ENCODE measurements around the gene HNF1A. TPM values are rescaled to one million over a fixed set of nuclear protein-coding genes. Genes with fewer than 3 reads are reported as not detected.
A peak's percentile ranks its signal among the peaks of the same experiment; 100 is the strongest.

The HNF1A gene
- total and polyA plus RNA-seq, 2 of the 13 experiments (the other 11 are each of a cell fraction or from before 2014, with no cell fraction given), result 13.4 to 34.7 TPM

- TF ChIP-seq CTCF (CRISPR knock-in tag; IDR thresholded peaks at IDR 0.05), result no peak
- TF ChIP-seq TBP (CRISPR knock-in tag; IDR thresholded peaks at IDR 0.05), result no peak
- TF ChIP-seq SAFB2 (CRISPR knock-in tag; IDR thresholded peaks at IDR 0.05; ENCODE audit: borderline replicate concordance, low read depth), result 0 out of 2 replicates have a peak, but pooled peaks have one; percentile 16
- no peak for TF ChIP-seq CBX5 (CRISPR knock-in tag; IDR thresholded peaks at IDR 0.05; ENCODE audit: borderline replicate concordance)
- TF ChIP-seq ZNF276 (CRISPR knock-in tag; IDR thresholded peaks at IDR 0.05; ENCODE audit: low read depth), result no peak
- 0 out of 2 replicates have a peak, but pooled peaks have one; percentile 13 for TF ChIP-seq SAP130 (CRISPR knock-in tag; IDR thresholded peaks at IDR 0.05; ENCODE audit: low read depth)
- TF ChIP-seq ZNF775 (CRISPR knock-in tag; IDR thresholded peaks at IDR 0.05; ENCODE audit: borderline replicate concordance), result no peak
- no peak for TF ChIP-seq CHD2 (IDR thresholded peaks at IDR 0.05; ENCODE audit: low read depth, low read length)
- TF ChIP-seq ZNF142 (CRISPR knock-in tag; IDR thresholded peaks at IDR 0.05), result no peak
- TF ChIP-seq, protein P1, sequence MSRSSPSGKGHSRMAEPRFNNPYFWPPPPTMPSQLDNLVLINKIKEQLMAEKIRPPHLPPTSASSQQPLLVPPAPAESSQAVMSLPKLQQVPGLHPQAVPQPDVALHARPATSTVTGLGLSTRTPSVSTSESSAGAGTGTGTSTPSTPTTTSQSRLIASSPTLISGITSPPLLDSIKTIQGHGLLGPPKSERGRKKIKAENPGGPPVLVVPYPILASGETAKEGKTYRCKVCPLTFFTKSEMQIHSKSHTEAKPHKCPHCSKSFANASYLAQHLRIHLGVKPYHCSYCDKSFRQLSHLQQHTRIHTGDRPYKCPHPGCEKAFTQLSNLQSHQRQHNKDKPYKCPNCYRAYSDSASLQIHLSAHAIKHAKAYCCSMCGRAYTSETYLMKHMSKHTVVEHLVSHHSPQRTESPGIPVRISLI (CRISPR knock-in tag; IDR thresholded peaks at IDR 0.05; ENCODE audit: borderline replicate concordance), result peak; percentile 35; the same call in 1 of the 2 replicates
- TF ChIP-seq EP300 (IDR thresholded peaks at IDR 0.05; ENCODE audit: low read depth in 2 of 2, low read length in 2 of 2), result peak in 1 of 2 experiments; percentile 19; a peak in 1 of 4 replicates
- no peak for TF ChIP-seq EP300 (CRISPR knock-in tag; IDR thresholded peaks at IDR 0.05; ENCODE audit: borderline replicate concordance)
- TF ChIP-seq, protein P2, sequence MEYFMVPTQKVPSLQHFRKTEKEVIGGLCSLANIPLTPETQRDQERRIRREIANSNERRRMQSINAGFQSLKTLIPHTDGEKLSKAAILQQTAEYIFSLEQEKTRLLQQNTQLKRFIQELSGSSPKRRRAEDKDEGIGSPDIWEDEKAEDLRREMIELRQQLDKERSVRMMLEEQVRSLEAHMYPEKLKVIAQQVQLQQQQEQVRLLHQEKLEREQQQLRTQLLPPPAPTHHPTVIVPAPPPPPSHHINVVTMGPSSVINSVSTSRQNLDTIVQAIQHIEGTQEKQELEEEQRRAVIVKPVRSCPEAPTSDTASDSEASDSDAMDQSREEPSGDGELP (IDR thresholded peaks at IDR 0.05; ENCODE audit: borderline replicate concordance, low read depth), result peak; percentile 71; the same call in 1 of the 2 replicates
- TF ChIP-seq, protein P3, sequence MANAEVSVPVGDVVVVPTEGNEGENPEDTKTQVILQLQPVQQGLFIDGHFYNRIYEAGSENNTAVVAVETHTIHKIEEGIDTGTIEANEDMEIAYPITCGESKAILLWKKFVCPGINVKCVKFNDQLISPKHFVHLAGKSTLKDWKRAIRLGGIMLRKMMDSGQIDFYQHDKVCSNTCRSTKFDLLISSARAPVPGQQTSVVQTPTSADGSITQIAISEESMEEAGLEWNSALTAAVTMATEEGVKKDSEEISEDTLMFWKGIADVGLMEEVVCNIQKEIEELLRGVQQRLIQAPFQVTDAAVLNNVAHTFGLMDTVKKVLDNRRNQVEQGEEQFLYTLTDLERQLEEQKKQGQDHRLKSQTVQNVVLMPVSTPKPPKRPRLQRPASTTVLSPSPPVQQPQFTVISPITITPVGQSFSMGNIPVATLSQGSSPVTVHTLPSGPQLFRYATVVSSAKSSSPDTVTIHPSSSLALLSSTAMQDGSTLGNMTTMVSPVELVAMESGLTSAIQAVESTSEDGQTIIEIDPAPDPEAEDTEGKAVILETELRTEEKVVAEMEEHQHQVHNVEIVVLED (CRISPR knock-in tag; IDR thresholded peaks at IDR 0.05; ENCODE audit: borderline replicate concordance), result no peak
Measured at GRCh38 chr12:120980800-120981368, 2.5 kb downstream of the HNF1A start (continued).

Data from HepG2 (cell line).